ENCODE measurements around the gene CKAP5. TPM values are rescaled to one million over a fixed set of nuclear protein-coding genes. Genes with fewer than 3 reads are reported as not detected.

CKAP5 gene
- polyA plus RNA-seq, 1 donor (not counting 4 experiments of a cell fraction or from before 2014, with no cell fraction given): 96.4 TPM

DNA sequence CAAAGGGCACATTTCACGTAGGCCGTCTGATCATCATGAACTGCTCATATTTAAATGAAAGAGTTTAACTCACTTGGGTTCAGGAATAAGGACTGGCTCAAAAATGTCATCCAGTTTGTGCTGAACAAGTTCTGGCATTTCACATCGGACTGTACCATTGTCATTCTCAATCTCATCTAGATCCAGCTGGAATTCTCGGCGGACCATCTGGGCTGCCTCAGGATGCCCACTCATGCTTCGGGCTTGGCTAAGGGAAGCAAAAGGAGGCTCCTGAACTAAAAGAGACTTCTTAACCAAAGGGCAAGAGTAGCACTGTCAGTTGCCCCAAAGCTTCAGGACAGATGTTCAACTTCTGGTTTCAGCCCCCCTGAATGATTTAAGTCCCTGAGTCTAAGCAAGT is 86.9 kb downstream of the CKAP5 start:
- dilution Hi-C loops (cut with MboI; ENCODE audit: extremely low pct_ligation_motif_present, low sequenced_read_pairs): no loop called here
- peaks cover 27 to 47% of the 10 kb centered on the region in 2 experiments for H3K36me3 ChIP-seq (ENCODE audit: control insufficient read depth in 2 of 2, extremely low read depth in 1 of 2, insufficient read depth in 2 of 2, low read length in 2 of 2)

DNA sequence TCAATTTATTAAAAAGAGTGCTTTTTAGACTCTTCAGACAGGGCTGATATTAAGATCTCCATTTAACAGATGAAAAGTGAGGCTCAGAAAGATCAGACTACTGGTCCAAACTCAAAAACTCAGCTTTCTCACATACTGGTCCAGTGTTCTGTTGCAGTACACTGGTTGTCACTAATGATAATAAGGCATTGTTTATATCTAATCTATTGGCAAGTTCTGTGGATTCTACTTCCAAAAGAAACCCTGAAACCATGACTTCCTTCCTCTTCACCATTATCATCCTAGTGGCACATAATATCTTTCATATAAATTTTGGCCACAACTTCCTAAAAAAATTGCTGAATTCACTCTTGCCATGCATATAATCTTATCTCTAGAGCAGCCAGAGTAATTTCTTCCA is 90.1 kb downstream of the CKAP5 start:
- no peaks in the 10 kb centered on the region for H3K4me1 ChIP-seq (ENCODE audit: control insufficient read depth, extremely low read depth, insufficient read depth, low read length)
- no peak overlapping the region for H3K9ac ChIP-seq (ENCODE audit: control insufficient read depth, extremely low read depth, insufficient read depth, low read length)
- H3K9me1 ChIP-seq (ENCODE audit: control insufficient read depth, extremely low read depth, insufficient read depth, low read length): no peaks in the 10 kb centered on the region
- H3K36me3 ChIP-seq (ENCODE audit: control insufficient read depth in 2 of 2, extremely low read depth in 1 of 2, insufficient read depth in 2 of 2, low read length in 2 of 2): peaks cover 26 to 41% of the 10 kb centered on the region in 2 experiments
- DNase-seq (ENCODE audit: low read depth, low spot score) (no peak), FAIRE-seq (no peak)
- H3K9me3 ChIP-seq (ENCODE audit: control insufficient read depth, low read depth, low read length): no peaks in the 10 kb centered on the region
- no peaks in the 10 kb centered on the region for H4K20me1 ChIP-seq (ENCODE audit: control insufficient read depth, extremely low read depth, insufficient read depth, low read length)
- dilution Hi-C loops (cut with MboI; ENCODE audit: extremely low pct_ligation_motif_present, low sequenced_read_pairs): no loop called here
- no peak for TF ChIP-seq EZH2 (IDR thresholded peaks at IDR 0.05; ENCODE audit: low read length)
- TF ChIP-seq, protein P1, sequence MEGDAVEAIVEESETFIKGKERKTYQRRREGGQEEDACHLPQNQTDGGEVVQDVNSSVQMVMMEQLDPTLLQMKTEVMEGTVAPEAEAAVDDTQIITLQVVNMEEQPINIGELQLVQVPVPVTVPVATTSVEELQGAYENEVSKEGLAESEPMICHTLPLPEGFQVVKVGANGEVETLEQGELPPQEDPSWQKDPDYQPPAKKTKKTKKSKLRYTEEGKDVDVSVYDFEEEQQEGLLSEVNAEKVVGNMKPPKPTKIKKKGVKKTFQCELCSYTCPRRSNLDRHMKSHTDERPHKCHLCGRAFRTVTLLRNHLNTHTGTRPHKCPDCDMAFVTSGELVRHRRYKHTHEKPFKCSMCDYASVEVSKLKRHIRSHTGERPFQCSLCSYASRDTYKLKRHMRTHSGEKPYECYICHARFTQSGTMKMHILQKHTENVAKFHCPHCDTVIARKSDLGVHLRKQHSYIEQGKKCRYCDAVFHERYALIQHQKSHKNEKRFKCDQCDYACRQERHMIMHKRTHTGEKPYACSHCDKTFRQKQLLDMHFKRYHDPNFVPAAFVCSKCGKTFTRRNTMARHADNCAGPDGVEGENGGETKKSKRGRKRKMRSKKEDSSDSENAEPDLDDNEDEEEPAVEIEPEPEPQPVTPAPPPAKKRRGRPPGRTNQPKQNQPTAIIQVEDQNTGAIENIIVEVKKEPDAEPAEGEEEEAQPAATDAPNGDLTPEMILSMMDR (optimal IDR thresholded peaks at IDR 0.05 in 1 of 3, IDR thresholded peaks at IDR 0.05 in 1 of 3, conservative IDR thresholded peaks at IDR 0.05 in 1 of 3; ENCODE audit: extremely low read depth in 1 of 3, insufficient read depth in 2 of 3, low read length in 3 of 3): no peak
- H3K27ac ChIP-seq (ENCODE audit: control insufficient read depth, insufficient read depth, low read length): peak overlapping the region; percentile 39
- H3K4me3 ChIP-seq (ENCODE audit: control insufficient read depth in 2 of 3, extremely low read depth in 1 of 3, insufficient read depth in 2 of 3, low read depth in 1 of 3, low read length in 3 of 3): no peak overlapping the region
- no peak overlapping the region for H3K4me2 ChIP-seq (ENCODE audit: control insufficient read depth, extremely low read depth, insufficient read depth, low read depth, low read length)
- H3K27me3 ChIP-seq (ENCODE audit: control insufficient read depth, extremely low read depth, insufficient read depth, low read length): no peaks in the 10 kb centered on the region
- no peaks in the 10 kb centered on the region for H3K79me2 ChIP-seq (ENCODE audit: control insufficient read depth, insufficient read depth, low read length)
- no peak overlapping the region for H2AFZ ChIP-seq (ENCODE audit: control insufficient read depth, low read length)

More for the DNA sequence above, 86.9 kb downstream of the CKAP5 start:
- Histone ChIP-seq H3K79me2 (ENCODE audit: control insufficient read depth, insufficient read depth, low read length) (no peaks in the 10 kb centered on the region), H3K27me3 (ENCODE audit: control insufficient read depth, extremely low read depth, insufficient read depth, low read length) (no peaks in the 10 kb centered on the region), H3K27ac (ENCODE audit: control insufficient read depth, insufficient read depth, low read length) (no peak overlapping the region), H4K20me1 (ENCODE audit: control insufficient read depth, extremely low read depth, insufficient read depth, low read length) (no peaks in the 10 kb centered on the region), H2AFZ (ENCODE audit: control insufficient read depth, low read length) (no peak overlapping the region), H3K4me1 (ENCODE audit: control insufficient read depth, extremely low read depth, insufficient read depth, low read length) (no peaks in the 10 kb centered on the region), H3K4me3 (ENCODE audit: control insufficient read depth in 2 of 3, extremely low read depth in 1 of 3, insufficient read depth in 2 of 3, low read depth in 1 of 3, low read length in 3 of 3) (no peak overlapping the region), H3K9ac (ENCODE audit: control insufficient read depth, extremely low read depth, insufficient read depth, low read length) (no peak overlapping the region), H3K4me2 (ENCODE audit: control insufficient read depth, extremely low read depth, insufficient read depth, low read depth, low read length) (no peak overlapping the region), H3K9me1 (ENCODE audit: control insufficient read depth, extremely low read depth, insufficient read depth, low read length) (no peaks in the 10 kb centered on the region), H3K9me3 (ENCODE audit: control insufficient read depth, low read depth, low read length) (no peaks in the 10 kb centered on the region)
- FAIRE-seq: no peak
- DNase-seq (ENCODE audit: low read depth, low spot score): no peak
- TF ChIP-seq, protein P1 (optimal IDR thresholded peaks at IDR 0.05 in 1 of 3, IDR thresholded peaks at IDR 0.05 in 1 of 3, conservative IDR thresholded peaks at IDR 0.05 in 1 of 3; ENCODE audit: extremely low read depth in 1 of 3, insufficient read depth in 2 of 3, low read length in 3 of 3): no peak
- no peak for TF ChIP-seq EZH2 (IDR thresholded peaks at IDR 0.05; ENCODE audit: low read length)
